Activated CD8-positive, alpha-beta memory T cell treated with anti-CD3 and anti-CD28 coated beads for 4 hours (primary cell): ENCODE measurements around the gene SHOC1.
"Not testable (repeated sequence)": the region's sequence is repeated elsewhere in the genome, so short reads cannot be mapped to it uniquely, and the experiment has no call there.

Experiments used
- DNase-seq, 2 donors: peaks; one replicate each; pipeline ENCODE4 v3.0.0-alpha.2; 2020; ENCODE audit warnings: low read depth in 2 of 2

Gene SHOC1

GRCh38 chr9:111805262-111805661 is 10.5 kb upstream of the SHOC1 start:
- no peak for DNase-seq

DNA sequence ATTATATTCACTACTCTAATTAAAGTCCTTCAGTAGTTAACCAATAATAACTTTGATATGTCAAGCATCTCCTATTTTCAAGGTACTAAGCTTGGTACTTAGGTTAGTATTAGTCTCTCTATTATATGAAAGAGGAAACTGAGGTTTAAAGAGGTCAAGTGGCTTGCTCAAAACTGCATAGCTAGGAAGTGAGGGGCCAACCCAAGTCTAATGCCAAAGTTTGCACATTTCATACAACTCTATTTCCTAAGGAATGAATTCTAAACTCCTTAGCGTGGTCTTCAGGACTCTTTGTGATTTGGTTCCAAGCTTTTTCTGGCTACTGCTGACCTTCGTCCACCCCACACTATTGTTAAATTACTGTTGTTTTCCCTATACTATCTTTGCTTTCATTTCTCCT is 9.9 kb upstream of the SHOC1 start:
- no peak for DNase-seq

DNA sequence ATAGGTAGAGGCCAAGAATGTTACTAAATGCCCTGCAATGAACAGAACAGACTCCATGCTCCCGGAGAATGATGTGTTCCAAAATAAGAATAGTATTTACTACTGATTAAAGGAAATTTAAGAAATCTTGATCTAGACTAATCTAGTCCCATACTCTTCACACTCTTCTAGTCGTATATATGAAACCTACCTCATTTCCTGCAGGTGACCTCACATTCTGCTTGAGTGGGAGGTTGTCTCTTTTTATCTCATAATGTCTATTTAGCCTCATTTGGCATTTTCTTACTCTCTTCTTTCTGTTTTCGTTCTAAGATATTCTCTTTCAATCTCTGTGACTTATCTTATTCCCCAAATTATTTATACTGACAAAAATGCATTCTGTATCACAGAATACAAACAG is 9.2 kb upstream of the SHOC1 start:
- no peak for DNase-seq

- DNase-seq: no peak
Measured at GRCh38 chr9:111799915-111800526, 5.3 kb upstream of the SHOC1 start.

DNA sequence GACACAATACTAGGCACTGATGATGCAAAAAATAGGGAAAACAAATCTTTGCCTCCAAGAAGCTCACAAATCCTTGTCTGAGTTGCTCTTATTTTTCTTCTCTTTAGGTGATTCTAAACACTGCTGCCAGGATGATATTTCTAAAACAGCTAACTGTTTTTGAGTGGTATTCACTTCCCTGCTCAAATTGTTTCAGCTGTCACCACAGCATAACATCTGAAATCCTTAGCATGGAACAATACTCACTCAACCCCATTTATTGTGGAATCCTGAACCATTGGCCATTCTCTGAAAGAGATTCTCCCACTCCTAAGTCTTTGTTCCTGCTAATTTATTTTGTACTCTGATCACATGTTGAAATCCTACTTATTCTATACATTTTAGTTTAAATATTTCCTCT is 4.8 kb upstream of the SHOC1 start:
- DNase-seq: no peak

GRCh38 chr9:111798786-111799185 is 4.0 kb upstream of the SHOC1 start:
- no peak for DNase-seq

DNA sequence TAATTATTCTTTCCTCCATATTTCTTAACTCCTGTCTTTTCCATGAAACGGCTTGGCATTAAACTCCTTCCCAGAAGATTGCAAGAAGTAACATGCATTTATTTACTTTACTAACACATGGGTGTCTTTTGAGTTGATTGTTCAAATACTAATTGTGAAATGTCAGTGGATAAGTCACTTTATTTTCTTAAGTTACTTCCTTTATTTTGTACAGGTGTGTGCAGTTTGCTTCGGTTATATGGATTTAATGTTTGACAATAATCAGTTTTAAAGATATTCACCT is 761 bp upstream of the SHOC1 start:
- DNase-seq: no peak

DNA sequence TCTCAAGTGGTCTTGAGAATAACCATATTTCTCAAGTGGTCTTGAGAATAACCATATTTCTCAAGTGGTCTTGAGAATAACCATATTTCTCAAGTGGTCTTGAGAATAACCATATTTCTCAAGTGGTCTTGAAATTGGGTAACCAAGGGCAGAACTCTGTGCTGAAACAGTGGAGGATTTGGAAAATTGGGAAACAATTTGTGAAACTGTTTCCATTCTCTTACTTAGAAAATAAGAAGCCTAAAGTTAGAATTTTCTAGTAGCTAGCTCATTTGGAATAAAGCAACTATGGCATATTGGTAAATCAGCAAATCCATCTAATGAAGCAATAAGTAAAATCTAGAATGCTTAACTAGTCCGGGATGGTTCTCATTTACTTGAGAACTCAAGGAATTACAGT is 2.9 kb downstream of the SHOC1 start:
- not testable (repeated sequence) for DNase-seq

DNA sequence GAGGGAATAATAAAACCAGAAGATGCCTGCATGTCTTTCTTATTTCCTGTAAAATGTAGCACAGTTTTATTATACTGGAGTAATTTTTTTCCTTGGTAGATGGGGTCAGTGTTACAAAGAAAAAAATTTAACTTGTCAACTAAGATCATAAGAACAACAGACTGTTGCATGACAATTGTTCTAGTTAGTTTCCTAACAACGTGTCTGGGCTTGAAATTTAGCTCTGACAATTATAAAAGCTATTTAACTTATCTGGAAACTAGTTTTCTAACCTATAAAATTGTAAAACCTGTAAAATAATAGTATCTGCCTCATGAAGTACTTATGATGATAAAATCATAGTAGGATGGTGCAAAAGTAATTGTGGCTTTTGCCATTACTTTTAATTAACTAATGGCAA is 4.9 kb downstream of the SHOC1 start:
- DNase-seq: no peak

DNA sequence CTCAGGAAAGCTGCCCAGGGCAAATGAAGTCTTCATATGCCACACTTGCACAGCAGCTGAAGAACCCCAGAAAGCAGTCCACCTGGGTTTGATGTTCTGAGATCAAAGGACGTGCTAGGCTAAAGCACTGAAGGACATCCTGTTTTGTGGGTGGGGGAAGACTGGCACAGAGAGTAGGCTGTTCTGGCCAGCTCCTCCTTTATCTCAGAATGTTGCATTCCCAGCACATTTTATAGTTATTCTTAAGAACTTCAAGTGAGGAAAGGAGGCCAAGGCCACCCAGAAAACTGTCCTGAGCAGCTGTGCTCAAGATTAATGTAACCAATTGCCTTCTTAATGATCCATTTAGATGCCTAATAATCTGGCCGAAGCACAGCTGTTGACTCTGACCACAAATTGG is 10.9 kb downstream of the SHOC1 start:
- DNase-seq: no peak

DNA sequence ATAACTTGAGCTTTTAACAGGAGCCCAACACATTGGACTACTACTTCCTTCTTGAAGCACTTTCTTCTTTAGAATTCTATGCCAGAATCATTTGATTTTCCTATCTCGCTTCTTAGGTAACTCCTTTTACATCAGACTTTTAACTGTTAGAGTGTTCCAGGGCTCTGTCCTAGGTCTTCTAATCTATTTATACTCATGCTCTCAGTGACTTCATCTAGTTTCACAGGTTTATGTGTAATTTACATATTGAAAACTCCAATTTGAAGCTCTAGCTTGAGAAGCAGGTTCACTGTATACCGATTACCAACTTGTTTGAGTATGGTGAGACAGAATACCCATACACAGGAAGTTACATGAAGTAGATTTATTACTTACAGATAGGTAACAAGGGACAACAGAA is 11.3 kb downstream of the SHOC1 start:
- DNase-seq: no peak

DNA sequence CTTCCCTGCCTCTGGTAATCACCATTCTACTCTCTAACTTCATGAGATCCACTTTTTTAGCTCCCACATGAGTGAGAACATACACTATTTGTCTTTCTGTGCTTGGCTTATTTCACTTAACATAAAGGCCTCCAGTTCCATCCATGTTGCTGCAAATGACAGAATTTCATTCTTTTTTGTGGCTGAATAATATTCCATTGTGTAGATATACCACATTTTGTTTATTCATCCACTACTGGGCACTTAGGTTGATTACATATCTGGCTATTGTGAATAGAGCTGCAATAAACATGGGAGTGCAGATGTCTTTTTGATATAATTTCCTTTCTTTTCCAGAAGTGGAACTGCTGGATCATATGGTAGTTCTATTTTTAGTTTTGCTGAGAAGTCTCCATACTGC is 28.7 kb downstream of the SHOC1 start:
- no peak for DNase-seq

DNA sequence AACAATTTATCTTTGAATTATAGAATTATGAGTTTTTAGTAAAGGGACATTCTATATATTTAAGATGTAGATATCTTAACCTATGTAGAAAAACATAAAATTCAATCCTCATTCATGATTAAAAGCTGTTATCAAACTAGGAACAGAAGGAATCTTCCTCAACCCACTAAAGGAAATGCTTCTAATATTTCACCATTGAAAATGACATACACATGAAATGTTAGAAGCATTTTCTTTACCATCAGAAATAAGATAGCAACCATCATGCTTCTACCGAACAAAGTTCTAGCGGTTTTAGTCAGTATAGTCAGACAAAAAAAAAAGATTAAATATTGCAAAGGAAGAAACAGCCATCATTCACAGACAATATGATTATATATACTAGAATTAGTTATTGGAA is 32.2 kb downstream of the SHOC1 start:
- no peak for DNase-seq

DNA sequence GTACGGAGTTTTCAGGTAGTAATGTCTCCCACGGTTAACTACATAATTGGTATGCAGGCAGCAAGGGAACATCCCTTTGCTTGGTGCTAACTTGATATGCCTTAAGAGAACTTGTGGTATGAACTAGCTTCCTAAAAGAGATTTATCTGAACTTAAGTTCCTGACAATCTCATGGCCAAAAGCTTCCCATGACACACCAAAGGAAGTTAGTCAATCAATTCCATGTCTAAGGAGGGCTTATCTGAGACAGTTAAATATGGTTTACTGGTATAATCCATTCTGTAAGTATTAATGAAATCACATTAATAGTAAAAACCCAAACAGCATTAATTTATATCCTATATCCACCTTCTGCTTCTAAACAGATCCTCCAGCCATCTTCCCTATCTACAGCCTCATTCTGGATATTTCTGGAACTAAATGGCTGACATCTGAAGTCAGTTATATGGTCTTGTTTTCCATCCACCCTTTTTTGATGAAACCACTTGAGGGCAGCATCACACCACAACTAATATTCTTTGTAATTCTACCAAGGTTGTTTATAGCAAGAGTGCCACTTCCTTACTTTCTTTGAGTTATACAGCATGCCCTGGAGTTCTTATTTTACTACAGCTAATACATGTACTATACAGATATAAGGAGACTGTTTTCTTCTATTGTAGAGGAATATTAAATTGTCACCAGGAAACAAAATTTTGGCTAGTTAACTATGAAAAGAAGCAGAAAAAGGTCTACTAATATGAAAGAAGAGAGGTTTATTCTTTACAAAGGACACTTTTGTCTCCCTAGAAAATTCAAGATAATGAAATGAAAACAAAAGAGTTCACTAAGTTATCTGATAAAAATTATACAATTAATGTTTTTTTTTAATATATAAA is 34.7 kb downstream of the SHOC1 start:
- peak; percentile 11 to 21 for DNase-seq

DNA sequence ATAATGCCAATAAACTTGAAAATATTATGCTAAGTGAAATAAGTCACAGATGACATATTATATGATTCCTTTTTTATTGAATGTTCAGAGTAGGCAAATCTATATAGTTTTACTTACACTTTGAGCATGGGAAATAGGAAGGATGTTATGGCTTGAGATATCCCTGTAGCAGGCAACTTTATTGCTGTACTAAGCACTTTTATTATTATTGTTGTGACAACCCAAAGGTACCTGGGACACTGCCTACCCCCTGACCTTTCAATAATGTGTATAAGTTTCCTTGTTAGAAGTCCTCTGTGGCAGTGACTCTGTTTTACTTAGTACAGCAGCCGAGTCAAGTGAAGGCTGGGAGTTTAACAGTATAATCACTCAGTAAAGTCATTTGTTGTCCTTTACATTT is 39.9 kb downstream of the SHOC1 start:
- no peak for DNase-seq

DNA sequence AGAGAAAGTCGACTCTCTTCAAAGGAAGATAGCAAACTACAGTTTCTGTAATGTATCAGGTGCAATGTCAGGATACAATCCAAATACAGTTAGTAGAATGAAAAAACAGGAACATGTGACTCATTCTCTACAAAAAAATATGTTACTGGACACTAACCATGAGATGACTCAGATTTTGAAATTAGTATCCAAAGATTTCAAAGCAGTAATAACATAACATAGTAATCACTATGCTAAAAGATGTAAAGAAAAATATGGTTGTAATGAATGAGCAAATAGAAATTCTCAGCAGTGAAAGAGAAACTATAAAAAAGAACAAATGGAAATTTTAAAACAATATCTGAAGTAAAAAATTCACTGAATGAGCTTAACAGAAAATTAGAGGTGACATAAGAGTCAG is 42.3 kb downstream of the SHOC1 start:
- DNase-seq: no peak
